ENCODE data around the gene APOBEC3A. TPM values are rescaled to one million over a fixed set of nuclear protein-coding genes. Genes with fewer than 3 reads are reported as not detected.

APOBEC3A gene
- total RNA-seq, 1 experiment from 2014 or later = not detected

GRCh38 chr22:38919631-38920190, 37.7 kb upstream of the APOBEC3A start:
- TF ChIP-seq CTCF (IDR thresholded peaks at IDR 0.05; ENCODE audit: insufficient read depth in 1 of 2, low read depth in 1 of 2, low read length in 1 of 2, severe bottlenecking in 1 of 2, unreplicated experiment in 1 of 2) = no peak
- no peaks in the 10 kb centered on the region for H3K36me3 ChIP-seq (ENCODE audit: control insufficient read depth, insufficient read depth, low read length)
- H3K27me3 ChIP-seq (replicated peaks; ENCODE audit: control insufficient read depth, insufficient read depth, low read length) = no peaks in the 10 kb centered on the region
- Mint-ChIP-seq H3K4me3 (ENCODE audit: unreplicated experiment) (no peak overlapping the region), H3K27me3 (ENCODE audit: insufficient read depth, unreplicated experiment) (no peaks in the 10 kb centered on the region), H3K4me1 (ENCODE audit: low read depth, unreplicated experiment) (peaks cover 13% of the 10 kb centered on the region), H3K36me3 (ENCODE audit: insufficient read depth, unreplicated experiment) (no peaks in the 10 kb centered on the region), H3K9me3 (ENCODE audit: unreplicated experiment) (no peaks in the 10 kb centered on the region), H3K27ac (ENCODE audit: unreplicated experiment) (no peak overlapping the region)
- no TSS peak for BruUV-seq (replicated peaks)
- H3K4me1 ChIP-seq = peaks cover 37% of the 10 kb centered on the region
- intact Hi-C loops (cut with micrococcal nuclease; ENCODE audit: unreplicated experiment) = no loop called here
- no peak overlapping the region for H3K4me3 ChIP-seq (ENCODE audit: low read depth, low read length)
- POLR2A ChIA-PET = interaction anchor here (0.5 kb wide), 1 partner anchor 40 kb away, joined by 3 read pairs; no protein-coding TSS in a partner anchor
- DNase-seq = no peak
- CTCF ChIA-PET = no interaction called here
- no peaks in the 10 kb centered on the region for H3K9me3 ChIP-seq

- CTCF ChIA-PET = interaction anchor here (0.8 to 1.8 kb wide), 3 partner anchors 51 to 82 kb away, joined by 3 to 20 read pairs (median 3); partner anchors contain the start of gene APOBEC3B
- Mint-ChIP-seq H3K4me3 (ENCODE audit: unreplicated experiment) (peak overlapping the region; percentile 47), H3K27me3 (ENCODE audit: insufficient read depth, unreplicated experiment) (no peaks in the 10 kb centered on the region), H3K27ac (ENCODE audit: unreplicated experiment) (peak overlapping the region; percentile 81), H3K4me1 (ENCODE audit: low read depth, unreplicated experiment) (peaks cover 13% of the 10 kb centered on the region), H3K9me3 (ENCODE audit: unreplicated experiment) (no peaks in the 10 kb centered on the region), H3K36me3 (ENCODE audit: insufficient read depth, unreplicated experiment) (no peaks in the 10 kb centered on the region)
- no TSS peak for BruUV-seq (replicated peaks)
- H3K4me1 ChIP-seq = peaks cover 51% of the 10 kb centered on the region
- intact Hi-C loops (cut with micrococcal nuclease; ENCODE audit: unreplicated experiment) = loop anchor here (1.0 kb wide), 1 partner anchor 51 kb away; no protein-coding TSS in a partner anchor
- no peaks in the 10 kb centered on the region for H3K9me3 ChIP-seq
- no peak overlapping the region for H3K4me3 ChIP-seq (ENCODE audit: low read depth, low read length)
- TF ChIP-seq CTCF (IDR thresholded peaks at IDR 0.05; ENCODE audit: insufficient read depth in 1 of 2, low read depth in 1 of 2, low read length in 1 of 2, severe bottlenecking in 1 of 2, unreplicated experiment in 1 of 2) = no peak
- POLR2A ChIA-PET = interaction anchor here (0.5 to 1.1 kb wide), 5 partner anchors 30 to 166 kb away, joined by 3 to 4 read pairs (median 3); partner anchors contain the start of gene APOBEC3B
- H3K36me3 ChIP-seq (ENCODE audit: control insufficient read depth, insufficient read depth, low read length) = no peaks in the 10 kb centered on the region
- peak; percentile 16 to 40 for DNase-seq
- H3K27me3 ChIP-seq (replicated peaks; ENCODE audit: control insufficient read depth, insufficient read depth, low read length) = no peaks in the 10 kb centered on the region
Observed at GRCh38 chr22:38921120-38921519, 36.3 kb upstream of the APOBEC3A start.

GRCh38 chr22:38921806-38922205, 35.6 kb upstream of the APOBEC3A start:
- POLR2A ChIA-PET = interaction anchor here (0.6 to 1.1 kb wide), 4 partner anchors 30 to 166 kb away, joined by 3 read pairs; partner anchors contain the start of gene APOBEC3B
- H3K4me3 ChIP-seq (ENCODE audit: low read depth, low read length) = no peak overlapping the region
- Mint-ChIP-seq H3K4me1 (ENCODE audit: low read depth, unreplicated experiment) (peaks cover 13% of the 10 kb centered on the region), H3K36me3 (ENCODE audit: insufficient read depth, unreplicated experiment) (no peaks in the 10 kb centered on the region), H3K4me3 (ENCODE audit: unreplicated experiment) (peak overlapping the region; percentile 47), H3K27ac (ENCODE audit: unreplicated experiment) (peak overlapping the region; percentile 81), H3K27me3 (ENCODE audit: insufficient read depth, unreplicated experiment) (no peaks in the 10 kb centered on the region), H3K9me3 (ENCODE audit: unreplicated experiment) (no peaks in the 10 kb centered on the region)
- H3K9me3 ChIP-seq = no peaks in the 10 kb centered on the region
- H3K27me3 ChIP-seq (replicated peaks; ENCODE audit: control insufficient read depth, insufficient read depth, low read length) = no peaks in the 10 kb centered on the region
- peaks cover 55% of the 10 kb centered on the region for H3K4me1 ChIP-seq
- no peaks in the 10 kb centered on the region for H3K36me3 ChIP-seq (ENCODE audit: control insufficient read depth, insufficient read depth, low read length)
- no TSS peak for BruUV-seq (replicated peaks)
- peak; percentile 90 to 95 for DNase-seq
- CTCF ChIA-PET = interaction anchor here (0.5 to 1.8 kb wide), 3 partner anchors 51 to 81 kb away, joined by 3 to 20 read pairs (median 3); no protein-coding TSS in a partner anchor
- no peak for TF ChIP-seq CTCF (IDR thresholded peaks at IDR 0.05; ENCODE audit: insufficient read depth in 1 of 2, low read depth in 1 of 2, low read length in 1 of 2, severe bottlenecking in 1 of 2, unreplicated experiment in 1 of 2)
- intact Hi-C loops (cut with micrococcal nuclease; ENCODE audit: unreplicated experiment) = loop anchor here (1.0 kb wide), 1 partner anchor 52 kb away; no protein-coding TSS in a partner anchor

Data from Caco-2 (cell line).